IMR-90 (cell line): ENCODE results near the gene FBXL4. TPM values are rescaled to one million over a fixed set of nuclear protein-coding genes. Genes with fewer than 3 reads are reported as not detected.

Experiments
- ATAC-seq: fragments of 200-7000 bp; cut with Tn5 transposase; 2 replicates; pipeline ENCODE4 v1.9.1; 2020; ENCODE audit warnings: low read depth, mild to moderate bottlenecking, moderate library complexity
- BruUV-seq: library from RNA; stranded (reverse); fragments of 400-500 nt; replicated peaks from 2 replicates; lab custom pipeline; 2021; lab: Mats Ljungman, UMichigan
- CTCF ChIA-PET: fragments of 300-600 bp; formaldehyde crosslinking; extraction: SDS; loops from one replicate; lab custom pipeline; 2021; ENCODE audit warnings: antibody characterized with exemption; lab: Yijun Ruan, JAX
- POLR2A ChIA-PET: fragments of 300-600 bp; sonication (Branson Sonifier 250); formaldehyde crosslinking; loops from one replicate; lab custom pipeline; 2022; ENCODE audit warnings: antibody characterized with exemption; ENCODE audit not compliant: unreplicated experiment; lab: Charles Lee
- DNase-seq: peaks from one replicate; pipeline ENCODE4 v3.0.0; 2013
- H2AFZ ChIP-seq: replicated peaks from 2 replicates; pipeline ENCODE3; 2013; ENCODE audit warnings: low read length, mild to moderate bottlenecking; ENCODE audit not compliant: poor library complexity
- H2AK5ac ChIP-seq: 2 replicates; pipeline ENCODE4 v1.6.1; 2013; ENCODE audit warnings: low read depth, low read length, inconsistent platforms
- H2AK9ac ChIP-seq: replicated peaks from 2 replicates; pipeline ENCODE3; 2013; ENCODE audit warnings: mild to moderate bottlenecking, low read depth, low read length, moderate library complexity; ENCODE audit not compliant: poor library complexity
- H2BK120ac ChIP-seq: 2 replicates; pipeline ENCODE4 v1.6.1; 2013; ENCODE audit warnings: low read depth, low read length, inconsistent platforms
- H2BK15ac ChIP-seq: 3 replicates; pipeline ENCODE4 v1.6.1; 2013; ENCODE audit warnings: low read depth, low read length, inconsistent platforms
- H2BK20ac ChIP-seq: 2 replicates; pipeline ENCODE4 v1.6.1; 2013; ENCODE audit warnings: low read depth, mild to moderate bottlenecking, inconsistent platforms, low read length, moderate library complexity
- H2BK5ac ChIP-seq: 2 replicates; pipeline ENCODE4 v1.6.1; 2013; ENCODE audit warnings: mild to moderate bottlenecking, low read depth, low read length, inconsistent platforms; ENCODE audit not compliant: poor library complexity, severe bottlenecking
- H3K14ac ChIP-seq: replicated peaks from 2 replicates; pipeline ENCODE4 v1.6.1; 2013; ENCODE audit warnings: low read depth, low read length, inconsistent platforms
- H3K18ac ChIP-seq: 2 replicates; pipeline ENCODE4 v1.6.1; 2013; ENCODE audit warnings: low read depth, low read length, control low read depth
- H3K23ac ChIP-seq: 2 replicates; pipeline ENCODE4 v1.6.1; 2013; ENCODE audit warnings: low read depth, low read length, inconsistent platforms
- H3K27ac ChIP-seq: 2 replicates; pipeline ENCODE4 v1.5.1; 2013; ENCODE audit warnings: mild to moderate bottlenecking, control low read depth, low read length; ENCODE audit not compliant: insufficient read depth
- H3K27me3 ChIP-seq: 2 replicates; pipeline ENCODE4 v1.6.1; 2013; ENCODE audit warnings: low read length; ENCODE audit not compliant: control insufficient read depth, insufficient read depth
- H3K36me3 ChIP-seq: 2 replicates; pipeline ENCODE4 v1.6.1; 2013; ENCODE audit warnings: low read length, mixed read lengths; ENCODE audit not compliant: control insufficient read depth, insufficient read depth
- H3K4ac ChIP-seq: 2 replicates; pipeline ENCODE4 v1.6.1; 2013; ENCODE audit warnings: low read depth, low read length, inconsistent platforms
- H3K4me1 ChIP-seq: 2 replicates; pipeline ENCODE4 v1.6.1; 2013; ENCODE audit warnings: low read length, mixed read lengths; ENCODE audit not compliant: control insufficient read depth, insufficient read depth
- H3K4me2 ChIP-seq: 2 replicates; pipeline ENCODE4 v1.6.1; 2013; ENCODE audit warnings: low read depth, mild to moderate bottlenecking, control low read depth, low read length, moderate library complexity
- H3K4me3 ChIP-seq: 2 replicates; pipeline ENCODE4 v1.5.1; 2013; ENCODE audit warnings: low read depth, mild to moderate bottlenecking, control low read depth, low read length, moderate library complexity; ENCODE audit not compliant: insufficient read depth
- H3K56ac ChIP-seq: 2 replicates; pipeline ENCODE4 v1.6.1; 2013; ENCODE audit warnings: low read length, inconsistent platforms; ENCODE audit not compliant: insufficient read depth; ENCODE audit errors: extremely low read depth
- H3K79me1 ChIP-seq, 2 experiments: 2 replicates each; pipeline ENCODE4 v1.6.1; 2013; ENCODE audit warnings: low read length in 2 of 2, inconsistent platforms in 1 of 2, low read depth in 1 of 2
- H3K9ac ChIP-seq: 2 replicates; pipeline ENCODE4 v1.6.1; 2013; ENCODE audit warnings: low read depth, low read length, control low read depth
- H3K9me1 ChIP-seq: 2 replicates; pipeline ENCODE4 v1.6.1; 2013; ENCODE audit warnings: low read length, inconsistent platforms; ENCODE audit not compliant: insufficient read depth
- H3K9me3 ChIP-seq: 2 replicates; pipeline ENCODE4 v1.6.1; 2013; ENCODE audit warnings: low read length; ENCODE audit not compliant: control insufficient read depth, insufficient read depth
- H4K20me1 ChIP-seq: 2 replicates; pipeline ENCODE4 v1.6.1; 2013; ENCODE audit warnings: low read length, inconsistent platforms; ENCODE audit not compliant: insufficient read depth
- H4K5ac ChIP-seq: 2 replicates; pipeline ENCODE4 v1.6.1; 2013; ENCODE audit warnings: mild to moderate bottlenecking, low read depth, low read length, control low read depth
- H4K8ac ChIP-seq, 2 experiments: 2 replicates each; pipeline ENCODE4 v1.6.1; 2013; ENCODE audit warnings: low read depth in 2 of 2, low read length in 2 of 2, control low read depth in 1 of 2, inconsistent platforms in 1 of 2
- H4K91ac ChIP-seq: 2 replicates; pipeline ENCODE4 v1.6.1; 2013; ENCODE audit warnings: low read depth, low read length, inconsistent platforms; ENCODE audit not compliant: insufficient read depth
- BHLHE40 ChIP-seq: fragments of 150-350 bp; IDR thresholded peaks from 2 replicates; pipeline ENCODE4 v1.6.1; 2016; ENCODE audit warnings: mild to moderate bottlenecking, low read depth, low read length
- CEBPB ChIP-seq: IDR thresholded peaks from 2 replicates; pipeline ENCODE4 v1.6.1; 2012; ENCODE audit warnings: low read depth, low read length, improper control_type of control experiment
- CHD1 ChIP-seq: IDR thresholded peaks from 2 replicates; pipeline ENCODE4 v1.6.1; 2012; ENCODE audit warnings: low read depth, low read length, improper control_type of control experiment
- CTCF ChIP-seq: conservative IDR thresholded peaks from 2 replicates; pipeline ENCODE4 v1.5.1; 2012; ENCODE audit warnings: mild to moderate bottlenecking, low read depth, low read length, improper control_type of control experiment
- ELK1 ChIP-seq: fragments of 150-350 bp; IDR thresholded peaks from 2 replicates; pipeline ENCODE4 v1.6.1; 2016; ENCODE audit warnings: low read depth, mild to moderate bottlenecking, low read length, moderate library complexity, borderline replicate concordance
- FOS ChIP-seq: fragments of 150-350 bp; IDR thresholded peaks from 2 replicates; pipeline ENCODE4 v1.6.1; 2016; ENCODE audit warnings: low read depth, low read length
- MAFK ChIP-seq: IDR thresholded peaks from 2 replicates; pipeline ENCODE4 v1.6.1; 2012; ENCODE audit warnings: low read depth, low read length, improper control_type of control experiment
- MAZ ChIP-seq: IDR thresholded peaks from 2 replicates; pipeline ENCODE4 v1.6.1; 2012; ENCODE audit warnings: low read depth, mild to moderate bottlenecking, low read length, improper control_type of control experiment, moderate library complexity, borderline replicate concordance
- MXI1 ChIP-seq: IDR thresholded peaks from 2 replicates; pipeline ENCODE4 v1.6.1; 2012; ENCODE audit warnings: low read depth, mild to moderate bottlenecking, low read length, moderate library complexity, borderline replicate concordance
- NFE2L2 ChIP-seq: fragments of 150-350 bp; IDR thresholded peaks from 2 replicates; pipeline ENCODE4 v1.6.1; 2016; ENCODE audit warnings: low read depth, mild to moderate bottlenecking, low read length
- POLR2A ChIP-seq: IDR thresholded peaks from 2 replicates; pipeline ENCODE4 v1.6.1; 2012; ENCODE audit warnings: mild to moderate bottlenecking, low read depth, low read length
- RAD21 ChIP-seq: IDR thresholded peaks from 2 replicates; pipeline ENCODE4 v1.6.1; 2012; ENCODE audit warnings: low read length, improper control_type of control experiment
- RCOR1 ChIP-seq: IDR thresholded peaks from 2 replicates; pipeline ENCODE4 v1.6.1; 2012; ENCODE audit warnings: mild to moderate bottlenecking, low read length, improper control_type of control experiment; ENCODE audit not compliant: insufficient replicate concordance
- RFX5 ChIP-seq: IDR thresholded peaks from 2 replicates; pipeline ENCODE4 v1.8.0; 2012; ENCODE audit warnings: low read depth, mild to moderate bottlenecking, low read length, moderate library complexity
- SMC3 ChIP-seq: fragments of 150-350 bp; IDR thresholded peaks from 2 replicates; pipeline ENCODE4 v1.6.1; 2016; ENCODE audit warnings: low read depth, mild to moderate bottlenecking, antibody characterized with exemption, low read length, moderate library complexity
- USF2 ChIP-seq: fragments of 150-350 bp; IDR thresholded peaks from 2 replicates; pipeline ENCODE4 v1.6.1; 2017; ENCODE audit warnings: mild to moderate bottlenecking, antibody characterized with exemption, low read length, low read depth
- WGBS, 2 experiments: methylation state at CpG; one replicate each; pipeline versions ENCODE4 v1.1.5 to v1.1.7; 2013; ENCODE audit warnings: missing lambda C conversion rate in 2 of 2; ENCODE audit not compliant: insufficient read length in 1 of 2; ENCODE audit errors: extremely low coverage in 2 of 2; 5-methylcytosine and 5-hydroxymethylcytosine counted together
- dilution Hi-C: fragments of 300-500 bp; cut with HindIII; formaldehyde crosslinking; loops from one replicate; pipeline ENCODE4 v1.14.3; 2018; ENCODE audit warnings: low sequenced_read_pairs; ENCODE audit not compliant: unreplicated experiment
- in situ Hi-C: fragments of 300-500 bp; cut with MboI; formaldehyde crosslinking; loops from 3 replicates; pipeline ENCODE4 v1.14.3; 2019; ENCODE audit warnings: low sequenced_read_pairs, inconsistent platforms, mixed read lengths
- intact Hi-C: fragments of 100-400 bp; cut with micrococcal nuclease; formaldehyde crosslinking; loops from 2 replicates; pipeline ENCODE4 v1.10.0; 2022
- polyA plus RNA-seq, 3 experiments: library from polyadenylated mRNA; depleted of rRNA; stranded (reverse); fragments of >200 nt; gene quantifications; 2 replicates each; pipeline ENCODE4 v1.2.3, GENCODE V29; 2012; ENCODE audit warnings: low replicate concordance in 1 of 3
- total RNA-seq: library from RNA; depleted of rRNA; stranded (reverse); fragments of >200 nt; gene quantifications from 2 replicates; pipeline ENCODE4 v1.2.3, GENCODE V29; 2012

The FBXL4 gene
- total and polyA plus RNA-seq, 2 of the 4 experiments (the other 2 are of a cell fraction): 7.8 to 17.6 TPM

GRCh38 chr6:98846021-98846380 is 101.7 kb downstream of the FBXL4 start:
- no peak overlapping the region for H2AK5ac ChIP-seq
- H2BK15ac ChIP-seq: no peak overlapping the region
- no peak overlapping the region for H3K9ac ChIP-seq
- H3K4ac ChIP-seq: no peak overlapping the region
- no peak overlapping the region for H2BK20ac ChIP-seq
- no peak overlapping the region for H4K8ac ChIP-seq
- no peaks in the 10 kb centered on the region for H3K9me3 ChIP-seq
- H3K9me1 ChIP-seq: no peaks in the 10 kb centered on the region
- ChIA-PET POLR2A (no interaction called here), CTCF (no interaction called here)
- peaks cover 76% of the 10 kb centered on the region for H3K27me3 ChIP-seq
- peaks cover 6% of the 10 kb centered on the region; the same call in 1 of the 2 replicates for H3K4me1 ChIP-seq
- peak overlapping the region; percentile 71 for H2AFZ ChIP-seq
- no peak for DNase-seq
- H3K36me3 ChIP-seq: no peaks in the 10 kb centered on the region
- H3K23ac ChIP-seq: no peak overlapping the region
- intact Hi-C loops: loop anchor here (1.0 kb wide), 1 partner anchor 1778 kb away; no protein-coding TSS in a partner anchor
- no peak overlapping the region for H2AK9ac ChIP-seq
- WGBS, 2 experiments: no CpG with 5 or more reads among the region's 3 CpGs
- no TSS peak for BruUV-seq
- H4K5ac ChIP-seq: no peak overlapping the region
- no peaks in the 10 kb centered on the region for H4K20me1 ChIP-seq
- no peak overlapping the region for H3K56ac ChIP-seq
- TF ChIP-seq CEBPB: no peak
- no peak for TF ChIP-seq SMC3
- no peak for TF ChIP-seq RAD21
- TF ChIP-seq BHLHE40: no peak
- no peak for TF ChIP-seq RFX5
- TF ChIP-seq FOS: no peak
- TF ChIP-seq USF2: no peak
- TF ChIP-seq POLR2A: no peak
- no peak for TF ChIP-seq CHD1
- no peak for TF ChIP-seq CTCF
- TF ChIP-seq MAFK: no peak
- no peak for TF ChIP-seq ELK1
- no peak for TF ChIP-seq MAZ
- TF ChIP-seq MXI1: no peak
- TF ChIP-seq RCOR1: no peak
- no peak for TF ChIP-seq NFE2L2
- H3K14ac ChIP-seq: no peak overlapping the region
- no peak overlapping the region for H4K91ac ChIP-seq
- no peak overlapping the region for H3K4me2 ChIP-seq
- dilution Hi-C loops: no loop called here
- H2BK5ac ChIP-seq: no peak overlapping the region
- in situ Hi-C loops: loop anchor here (10.0 kb wide), 1 partner anchor 1351 kb away; no protein-coding TSS in a partner anchor
- no peak overlapping the region for H2BK120ac ChIP-seq
- no peak for ATAC-seq
- H3K4me3 ChIP-seq: no peak overlapping the region
- H3K79me1 ChIP-seq: no peaks in the 10 kb centered on the region
- no peak overlapping the region for H3K18ac ChIP-seq
- H3K27ac ChIP-seq: no peak overlapping the region
